Stimulated activated CD8-positive, alpha-beta memory T cell treated with anti-CD3 and anti-CD28 coated beads, Interleukin-15, amount 100 ng/mL, for 1 hour (primary cell): ENCODE data around the gene REPS2.

Source experiments
- DNase-seq: peaks from one replicate; pipeline ENCODE4 v3.0.0-alpha.2; 2020; ENCODE audit warnings: low read depth

The REPS2 gene

GRCh38 chrX:17036171-17036961 lies 89.9 kb downstream of the REPS2 start:
- DNase-seq: no peak

GRCh38 chrX:17038277-17038676 lies 91.8 kb downstream of the REPS2 start:
- DNase-seq: no peak

GRCh38 chrX:17038681-17039161 lies 92.3 kb downstream of the REPS2 start:
- no peak for DNase-seq

- DNase-seq: no peak
Measured at GRCh38 chrX:17039826-17040225, 93.4 kb downstream of the REPS2 start.

- DNase-seq: no peak
Measured at GRCh38 chrX:17040711-17041110, 94.3 kb downstream of the REPS2 start.

GRCh38 chrX:17042037-17042436 lies 95.6 kb downstream of the REPS2 start:
- no peak for DNase-seq

GRCh38 chrX:17046478-17047097 lies 100.1 kb downstream of the REPS2 start:
- no peak for DNase-seq

- DNase-seq: no peak
Measured at GRCh38 chrX:17047224-17047623, 100.8 kb downstream of the REPS2 start.

- DNase-seq: no peak
Measured at GRCh38 chrX:17052210-17052609, 105.8 kb downstream of the REPS2 start.

GRCh38 chrX:17052793-17053192 lies 106.3 kb downstream of the REPS2 start:
- no peak for DNase-seq

GRCh38 chrX:17053502-17053901 lies 107.0 kb downstream of the REPS2 start:
- no peak for DNase-seq

GRCh38 chrX:17056868-17057608 lies 110.6 kb downstream of the REPS2 start:
- no peak for DNase-seq

GRCh38 chrX:17062065-17062464 lies 115.6 kb downstream of the REPS2 start:
- DNase-seq: no peak

GRCh38 chrX:17065100-17065499 lies 118.6 kb downstream of the REPS2 start:
- DNase-seq: no peak

- no peak for DNase-seq
Measured at GRCh38 chrX:17067534-17067933, 121.1 kb downstream of the REPS2 start.

- DNase-seq: no peak
Measured at GRCh38 chrX:17072301-17072700, 125.8 kb downstream of the REPS2 start.

- DNase-seq: no peak
Measured at GRCh38 chrX:17072721-17073230, 126.3 kb downstream of the REPS2 start.

- DNase-seq: no peak
Measured at GRCh38 chrX:17075004-17075403, 128.5 kb downstream of the REPS2 start.

GRCh38 chrX:17077361-17077760 lies 130.9 kb downstream of the REPS2 start:
- DNase-seq: no peak

- DNase-seq: no peak
Measured at GRCh38 chrX:17078031-17078720, 131.7 kb downstream of the REPS2 start.

GRCh38 chrX:17081511-17081910 lies 135.1 kb downstream of the REPS2 start:
- DNase-seq: no peak

GRCh38 chrX:17081968-17082367 lies 135.5 kb downstream of the REPS2 start:
- no peak for DNase-seq
